HEK293T (cell line): ENCODE results near the gene ANKRD13D.

ENCODE experiments used
- BHLHE40 ChIP-seq: fragments of 450-650 bp; IDR thresholded peaks from 2 replicates; pipeline ENCODE4 v1.6.1; 2016; ENCODE audit warnings: mild to moderate bottlenecking, moderate library complexity, borderline replicate concordance
- ELF4 ChIP-seq: fragments of 450-650 bp; IDR thresholded peaks from 2 replicates; pipeline ENCODE4 v1.6.1; 2017; ENCODE audit warnings: antibody characterized with exemption
- FOXM1 ChIP-seq: fragments of 450-650 bp; IDR thresholded peaks from 2 replicates; pipeline ENCODE4 v1.6.1; 2017; ENCODE audit warnings: mild to moderate bottlenecking, borderline replicate concordance
- HDGF ChIP-seq: fragments of 450-650 bp; IDR thresholded peaks from 2 replicates; pipeline ENCODE4 v1.6.1; 2017; ENCODE audit warnings: antibody characterized with exemption, borderline replicate concordance
- PKNOX1 ChIP-seq: fragments of 450-650 bp; IDR thresholded peaks from 2 replicates; pipeline ENCODE4 v1.6.1; 2016
- SP1 ChIP-seq: fragments of 450-650 bp; IDR thresholded peaks from 2 replicates; pipeline ENCODE4 v1.6.1; 2017
- ZNF384 ChIP-seq: fragments of 450-650 bp; IDR thresholded peaks from 2 replicates; pipeline ENCODE4 v1.6.1; 2016

- TF ChIP-seq BHLHE40 (no peak), FOXM1 (no peak), HDGF (no peak), ELF4 (no peak), ZNF384 (no peak), PKNOX1 (no peak), SP1 (no peak)
Observed at GRCh38 chr11:67301313-67301921, 12.3 kb downstream of the ANKRD13D start.
